Astrocyte (in vitro differentiated cells and primary cell): ENCODE measurements around the gene KRT77.

ENCODE experiments used
- EZH2 ChIP-seq: IDR thresholded peaks from 2 replicates; pipeline ENCODE4 v1.6.1; 2012; ENCODE audit warnings: mild to moderate bottlenecking, low read length, inconsistent platforms; ENCODE audit not compliant: insufficient read depth
- TF ChIP-seq, protein P1 (sequence below): IDR thresholded peaks from 2 replicates; pipeline ENCODE4 v1.5.1; 2011; ENCODE audit warnings: low read depth, mild to moderate bottlenecking, inconsistent platforms, low read length, moderate library complexity; ENCODE audit not compliant: insufficient read depth

DNA sequence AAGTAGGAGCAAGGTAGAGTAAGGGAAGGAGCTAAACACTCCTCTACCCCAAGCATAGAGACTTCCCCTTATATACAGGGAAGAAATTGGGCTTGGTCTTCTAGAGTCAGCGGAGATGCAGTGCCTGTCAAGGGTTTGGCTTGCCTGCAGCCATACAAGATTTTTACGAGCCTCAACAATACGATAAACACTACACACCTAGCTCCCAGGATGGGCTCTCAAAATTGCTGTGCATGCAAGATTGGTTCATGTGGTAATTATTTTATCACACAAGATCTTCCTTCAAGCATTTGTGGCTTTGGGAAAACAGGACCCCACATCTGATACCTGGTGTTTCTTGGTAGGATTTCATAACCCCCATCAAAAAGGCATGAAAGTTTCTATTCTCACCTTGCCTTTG lies 23.0 kb downstream of the KRT77 start, which contains the start of gene KRT1:
- TF ChIP-seq, protein P1, sequence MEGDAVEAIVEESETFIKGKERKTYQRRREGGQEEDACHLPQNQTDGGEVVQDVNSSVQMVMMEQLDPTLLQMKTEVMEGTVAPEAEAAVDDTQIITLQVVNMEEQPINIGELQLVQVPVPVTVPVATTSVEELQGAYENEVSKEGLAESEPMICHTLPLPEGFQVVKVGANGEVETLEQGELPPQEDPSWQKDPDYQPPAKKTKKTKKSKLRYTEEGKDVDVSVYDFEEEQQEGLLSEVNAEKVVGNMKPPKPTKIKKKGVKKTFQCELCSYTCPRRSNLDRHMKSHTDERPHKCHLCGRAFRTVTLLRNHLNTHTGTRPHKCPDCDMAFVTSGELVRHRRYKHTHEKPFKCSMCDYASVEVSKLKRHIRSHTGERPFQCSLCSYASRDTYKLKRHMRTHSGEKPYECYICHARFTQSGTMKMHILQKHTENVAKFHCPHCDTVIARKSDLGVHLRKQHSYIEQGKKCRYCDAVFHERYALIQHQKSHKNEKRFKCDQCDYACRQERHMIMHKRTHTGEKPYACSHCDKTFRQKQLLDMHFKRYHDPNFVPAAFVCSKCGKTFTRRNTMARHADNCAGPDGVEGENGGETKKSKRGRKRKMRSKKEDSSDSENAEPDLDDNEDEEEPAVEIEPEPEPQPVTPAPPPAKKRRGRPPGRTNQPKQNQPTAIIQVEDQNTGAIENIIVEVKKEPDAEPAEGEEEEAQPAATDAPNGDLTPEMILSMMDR = no peak
- no peak for TF ChIP-seq EZH2
